Rectal smooth muscle tissue (tissue), 1 donor: Measurements from ENCODE around the gene NTPCR.

Source experiments
- H3K27ac ChIP-seq: one replicate; pipeline ENCODE4 v1.7.0; 2013; ENCODE audit warnings: low read depth, low read length, inconsistent platforms
- H3K27me3 ChIP-seq: one replicate; pipeline ENCODE4 v1.7.0; 2013; ENCODE audit warnings: low read length; ENCODE audit not compliant: control insufficient read depth, insufficient read depth
- H3K36me3 ChIP-seq: one replicate; pipeline ENCODE4 v1.7.0; 2013; ENCODE audit warnings: low read length; ENCODE audit not compliant: control insufficient read depth, insufficient read depth
- H3K4me1 ChIP-seq: one replicate; pipeline ENCODE4 v1.7.0; 2013; ENCODE audit warnings: low read length; ENCODE audit not compliant: control insufficient read depth, insufficient read depth
- H3K4me3 ChIP-seq: one replicate; pipeline ENCODE4 v1.7.0; 2013; ENCODE audit warnings: low read length
- H3K9ac ChIP-seq: one replicate; pipeline ENCODE4 v1.7.0; 2013; ENCODE audit warnings: low read length

Gene NTPCR

DNA sequence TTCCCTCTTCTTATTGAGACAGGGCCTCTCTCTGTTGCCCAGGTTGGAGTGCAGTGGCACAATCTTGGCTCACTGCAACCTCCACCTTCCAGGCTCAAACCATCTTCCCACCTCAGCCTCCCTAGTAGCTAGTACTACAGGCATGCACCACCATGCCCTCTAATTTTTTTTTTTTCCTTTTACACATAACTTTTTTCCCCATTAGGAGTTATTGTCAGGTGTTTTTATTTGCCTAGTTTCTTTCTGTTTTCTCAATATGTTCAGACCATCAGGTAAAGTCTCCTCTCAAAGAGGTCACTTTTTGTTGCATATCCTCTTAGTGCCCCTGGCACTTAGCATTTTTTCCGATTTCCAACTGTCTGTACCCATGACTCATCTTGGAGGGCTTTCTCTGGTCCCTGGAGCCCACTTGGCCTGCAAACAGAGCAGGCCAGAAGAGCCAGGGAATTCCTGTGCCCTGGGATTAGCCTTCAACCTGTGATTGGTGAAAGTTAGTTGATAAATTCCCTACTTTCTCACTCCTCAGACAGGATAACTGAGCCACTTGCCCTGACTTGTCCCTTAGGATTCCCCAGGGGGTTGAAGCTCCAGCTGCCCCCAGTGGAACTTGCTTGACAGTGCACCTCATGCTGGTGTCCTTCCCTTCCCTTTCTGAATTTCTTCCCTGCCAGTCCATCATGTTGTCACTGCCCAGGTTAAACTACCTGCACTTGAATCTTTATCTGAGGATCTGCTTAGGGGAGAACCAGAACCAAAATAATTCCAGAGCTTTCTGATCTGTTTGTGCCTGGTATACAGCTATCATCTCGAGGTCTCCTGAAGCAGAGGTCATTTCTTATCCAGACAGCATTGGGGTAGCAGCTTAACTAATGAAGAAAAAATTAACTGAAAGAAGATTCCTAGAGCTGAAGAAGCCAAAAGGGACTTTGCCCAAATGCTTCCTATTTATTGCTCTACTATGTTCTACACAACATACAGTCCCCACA, 2.4 kb downstream of the NTPCR start:
- H3K9ac ChIP-seq, result no peak overlapping the region

DNA sequence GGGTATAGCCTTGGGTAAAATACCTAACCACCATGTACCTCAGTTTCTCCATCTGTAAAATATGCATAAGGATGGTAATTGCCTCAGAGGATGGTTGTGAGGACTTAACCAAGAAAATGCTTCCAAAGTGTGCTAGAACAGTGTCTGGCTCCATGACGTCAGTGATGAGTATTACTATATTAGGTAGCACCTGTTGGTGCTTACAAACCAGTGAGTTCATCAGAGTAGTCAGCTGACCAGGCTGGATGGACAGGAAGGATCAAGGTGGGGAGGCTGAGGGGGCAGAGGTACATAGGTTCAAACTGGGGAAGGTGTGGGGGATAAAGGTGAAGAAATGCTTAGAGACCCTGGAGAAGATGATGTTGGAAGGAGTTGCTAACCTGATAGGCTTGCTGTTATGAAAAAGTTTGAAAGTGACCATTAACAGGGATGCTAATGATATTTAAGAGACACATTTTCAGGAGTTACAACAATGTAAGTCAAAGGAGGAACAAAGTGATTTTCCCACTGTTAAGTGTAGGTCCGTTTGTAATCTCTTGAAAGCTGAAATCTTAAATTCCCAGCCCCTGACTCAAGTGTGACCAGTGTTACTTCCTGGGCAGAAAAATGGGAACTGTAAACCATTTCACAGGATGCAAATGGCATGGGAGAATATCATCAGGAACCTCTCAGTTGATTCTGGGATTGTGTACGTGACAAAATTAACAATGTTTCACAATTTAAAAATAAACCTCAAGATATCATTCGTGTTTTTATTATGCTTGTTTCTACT, 4.4 kb downstream of the NTPCR start:
- H3K4me1 ChIP-seq, result peaks cover 9% of the 10 kb centered on the region
- H3K9ac ChIP-seq, result no peak overlapping the region
- H3K36me3 ChIP-seq, result peaks cover 11% of the 10 kb centered on the region
- H3K4me3 ChIP-seq, result no peak overlapping the region
- no peak overlapping the region for H3K27ac ChIP-seq
- H3K27me3 ChIP-seq, result no peaks in the 10 kb centered on the region

More for the DNA sequence above, 2.4 kb downstream of the NTPCR start:
- Histone ChIP-seq H3K36me3 (peaks cover 3% of the 10 kb centered on the region), H3K27ac (no peak overlapping the region), H3K27me3 (no peaks in the 10 kb centered on the region), H3K4me3 (peak overlapping the region; percentile 1), H3K4me1 (peaks cover 12% of the 10 kb centered on the region)

DNA sequence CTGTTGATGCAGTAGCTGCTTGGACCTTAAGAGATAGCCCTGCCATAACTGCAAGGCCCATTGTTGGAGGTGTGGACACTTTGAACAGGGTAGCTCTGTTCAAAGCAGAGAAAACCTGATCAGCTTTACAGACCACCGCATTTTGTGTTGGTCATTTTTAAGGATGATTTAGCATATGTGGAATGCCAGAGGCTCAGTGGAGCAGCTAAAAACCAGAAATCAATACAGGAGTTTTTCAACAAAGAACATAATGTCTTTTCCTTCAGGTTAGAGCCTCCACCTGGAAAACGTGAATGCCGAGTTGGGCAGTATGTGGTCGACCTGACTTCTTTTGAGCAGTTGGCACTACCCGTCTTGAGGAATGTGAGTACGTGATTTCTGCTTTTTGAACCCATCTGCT, 5.7 kb downstream of the NTPCR start:
- H3K27ac ChIP-seq, result no peak overlapping the region
- H3K4me3 ChIP-seq, result no peak overlapping the region
- no peaks in the 10 kb centered on the region for H3K27me3 ChIP-seq
- H3K4me1 ChIP-seq, result peaks cover 8% of the 10 kb centered on the region
- H3K36me3 ChIP-seq, result peaks cover 11% of the 10 kb centered on the region
- no peak overlapping the region for H3K9ac ChIP-seq

DNA sequence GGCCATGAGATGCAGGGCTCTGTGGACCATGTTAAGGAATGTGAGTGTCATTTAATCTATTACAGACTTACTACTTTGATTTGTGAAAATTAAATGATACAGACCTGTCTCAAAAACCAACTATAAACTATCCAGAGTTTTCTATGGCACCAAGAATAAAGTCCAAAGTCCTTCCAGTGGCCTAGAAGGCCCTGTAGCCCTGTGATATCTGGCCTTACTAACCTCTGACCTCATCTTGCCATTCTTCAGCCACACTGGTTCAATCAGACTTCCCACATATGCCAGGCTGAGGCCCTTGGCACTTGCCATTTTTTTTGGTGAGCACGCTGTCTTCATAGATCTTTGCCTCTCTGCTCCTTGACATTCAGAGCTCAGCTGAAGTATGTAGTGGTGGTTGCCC, 7.7 kb downstream of the NTPCR start:
- H3K36me3 ChIP-seq, result peaks cover 11% of the 10 kb centered on the region

DNA sequence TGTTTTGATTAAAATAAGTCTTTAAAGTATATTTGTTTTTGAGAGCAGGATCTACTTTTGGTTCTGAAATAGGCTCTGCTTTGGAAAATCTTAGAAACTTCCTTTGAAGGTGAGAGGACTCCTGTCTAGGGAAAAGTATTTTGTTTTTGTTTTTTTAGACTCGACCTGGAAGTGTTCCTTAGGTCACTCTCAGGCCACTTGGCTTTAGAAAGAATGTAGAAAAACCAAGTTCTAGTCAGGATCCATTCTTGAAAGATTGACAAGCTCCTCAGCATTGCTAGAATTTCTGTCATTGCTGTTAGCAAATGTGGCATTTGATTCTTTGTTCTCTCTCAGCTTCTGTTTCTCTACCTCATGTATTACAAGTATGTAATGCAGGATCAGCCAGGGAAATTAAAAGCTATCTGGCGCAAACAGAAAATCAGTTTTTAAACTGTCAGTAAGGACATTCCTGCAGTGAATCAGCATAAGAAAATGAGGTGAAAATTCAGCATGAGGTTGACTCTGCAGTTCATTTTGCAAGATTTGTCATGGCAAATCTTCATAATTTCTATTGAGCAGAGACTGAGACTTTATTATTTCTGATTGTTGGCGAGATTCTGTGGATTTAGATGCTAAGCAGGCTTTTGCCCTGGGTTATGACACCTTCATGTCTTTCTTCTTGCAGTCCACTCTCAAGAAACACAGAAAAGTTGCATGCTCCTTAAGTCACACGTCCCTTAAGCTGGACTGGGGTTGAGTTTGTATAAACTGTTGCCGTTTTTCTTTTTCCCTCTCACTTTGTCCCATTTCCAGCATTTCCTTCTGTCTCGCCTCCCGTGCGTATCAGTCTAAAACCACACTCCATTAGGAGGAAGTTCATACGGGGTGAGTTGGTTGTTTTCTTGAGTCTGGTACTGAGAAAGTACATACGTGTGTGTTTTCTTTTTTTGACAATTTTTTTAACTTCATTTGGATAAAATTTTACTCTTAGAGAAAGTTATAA, 12.6 kb downstream of the NTPCR start:
- Histone ChIP-seq H3K27ac (no peak overlapping the region), H3K4me1 (no peaks in the 10 kb centered on the region), H3K9ac (no peak overlapping the region), H3K27me3 (no peaks in the 10 kb centered on the region), H3K36me3 (peaks cover 5% of the 10 kb centered on the region), H3K4me3 (no peak overlapping the region)

More for the DNA sequence above, 7.7 kb downstream of the NTPCR start:
- H3K9ac ChIP-seq, result no peak overlapping the region
- no peak overlapping the region for H3K4me3 ChIP-seq
- H3K4me1 ChIP-seq, result no peaks in the 10 kb centered on the region
- no peak overlapping the region for H3K27ac ChIP-seq
- H3K27me3 ChIP-seq, result no peaks in the 10 kb centered on the region

DNA sequence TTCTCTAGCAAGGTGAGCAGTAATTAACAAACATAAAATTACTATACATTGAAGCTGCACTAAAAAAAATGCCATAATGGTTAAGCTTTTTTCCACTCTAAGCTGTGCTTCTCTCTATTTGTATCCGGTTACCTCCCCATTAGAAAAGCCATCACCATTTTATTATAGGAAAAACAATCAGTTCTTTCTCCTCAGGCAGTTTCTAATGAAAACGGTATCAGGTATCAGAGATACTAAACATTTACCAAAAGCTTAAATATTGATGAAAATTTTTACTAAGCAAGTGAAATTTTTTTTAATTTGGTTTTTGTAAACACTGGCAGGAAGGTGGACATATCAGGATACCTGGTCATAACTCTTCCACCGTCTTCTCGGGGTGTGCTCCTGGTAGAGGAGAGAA, 14.2 kb downstream of the NTPCR start:
- Histone ChIP-seq H3K27ac (no peak overlapping the region), H3K9ac (no peak overlapping the region), H3K4me3 (no peak overlapping the region), H3K36me3 (peaks cover 3% of the 10 kb centered on the region), H3K4me1 (no peaks in the 10 kb centered on the region), H3K27me3 (no peaks in the 10 kb centered on the region)

DNA sequence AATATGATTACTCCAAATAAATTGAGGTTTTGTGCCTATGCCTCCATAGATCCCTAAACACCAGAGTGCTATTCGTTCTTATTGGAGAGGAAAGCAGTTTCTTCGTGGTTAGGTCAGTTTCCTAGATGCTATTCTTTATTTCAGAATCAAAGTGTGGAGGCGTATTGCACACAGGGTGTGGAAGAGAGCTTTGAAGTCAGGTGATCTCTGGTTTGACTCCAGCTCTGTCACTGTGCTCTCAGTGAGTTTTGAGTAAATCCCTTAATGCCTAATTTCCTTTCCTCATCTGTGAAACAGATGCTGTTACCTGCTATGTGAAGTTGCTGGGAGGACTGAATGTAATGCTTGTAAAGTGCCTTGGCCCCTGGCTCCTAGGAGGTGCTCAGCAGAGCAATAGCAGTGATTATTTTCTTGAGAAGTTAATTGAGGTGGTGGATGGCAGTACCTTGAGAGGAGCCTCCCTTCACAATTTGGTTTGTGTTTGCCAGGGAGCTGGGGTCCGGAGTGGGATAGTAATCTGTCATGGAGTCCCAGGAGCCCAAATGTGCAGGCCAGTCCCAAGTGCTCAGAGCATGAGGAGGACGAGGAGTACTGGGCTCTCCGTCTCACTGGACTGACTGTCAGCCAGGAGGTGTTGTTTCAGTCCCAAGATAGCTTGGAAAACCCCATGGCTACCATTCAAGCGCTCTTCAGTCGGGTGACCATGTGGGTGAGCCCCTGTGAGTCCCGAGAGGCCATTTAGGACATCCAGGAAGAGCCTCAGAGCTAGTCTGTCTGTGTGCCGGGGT, 14.9 kb downstream of the NTPCR start:
- Histone ChIP-seq H3K4me3 (no peak overlapping the region), H3K27me3 (no peaks in the 10 kb centered on the region), H3K27ac (no peak overlapping the region), H3K36me3 (peaks cover 6% of the 10 kb centered on the region), H3K4me1 (no peaks in the 10 kb centered on the region), H3K9ac (no peak overlapping the region)

DNA sequence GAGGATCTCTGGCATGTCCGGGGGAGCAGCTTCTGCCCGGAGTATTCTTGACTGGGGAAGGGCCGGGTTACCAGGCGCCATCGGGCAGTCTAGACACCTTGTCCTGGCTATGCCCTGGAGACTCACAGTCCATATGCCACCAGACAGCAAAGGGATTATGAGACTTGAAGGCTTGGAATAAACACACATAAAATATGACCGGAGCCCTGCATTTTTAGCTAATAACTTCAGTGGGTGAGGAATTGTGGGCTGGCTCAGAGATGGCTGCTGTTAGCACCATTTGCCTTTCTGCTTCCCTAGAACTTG, 15.5 kb downstream of the NTPCR start:
- H3K9ac ChIP-seq, result no peak overlapping the region
- H3K27ac ChIP-seq, result no peak overlapping the region
- no peak overlapping the region for H3K4me3 ChIP-seq
- peaks cover 11% of the 10 kb centered on the region for H3K36me3 ChIP-seq
- H3K4me1 ChIP-seq, result no peaks in the 10 kb centered on the region
- no peaks in the 10 kb centered on the region for H3K27me3 ChIP-seq

DNA sequence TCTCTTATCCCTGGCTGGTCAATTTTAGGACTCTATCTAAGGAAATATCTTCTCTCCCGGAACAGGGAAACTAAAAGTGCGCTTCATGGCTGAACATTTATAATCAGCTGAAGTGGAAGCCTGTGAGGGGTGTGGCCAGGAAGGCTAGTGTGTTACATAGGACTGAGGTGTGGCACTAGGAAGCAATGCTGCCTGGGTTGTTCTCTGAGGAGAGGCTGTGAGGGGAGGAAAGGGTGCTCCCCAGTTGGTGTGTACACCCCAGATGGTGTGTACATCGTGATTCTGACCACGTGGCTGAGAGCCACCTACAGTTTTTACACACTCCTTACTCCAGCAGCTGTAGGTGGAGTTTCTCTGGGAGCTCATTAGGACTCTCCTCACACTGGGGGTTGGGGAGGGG, 16.3 kb downstream of the NTPCR start:
- no peak overlapping the region for H3K27ac ChIP-seq
- no peak overlapping the region for H3K4me3 ChIP-seq

DNA sequence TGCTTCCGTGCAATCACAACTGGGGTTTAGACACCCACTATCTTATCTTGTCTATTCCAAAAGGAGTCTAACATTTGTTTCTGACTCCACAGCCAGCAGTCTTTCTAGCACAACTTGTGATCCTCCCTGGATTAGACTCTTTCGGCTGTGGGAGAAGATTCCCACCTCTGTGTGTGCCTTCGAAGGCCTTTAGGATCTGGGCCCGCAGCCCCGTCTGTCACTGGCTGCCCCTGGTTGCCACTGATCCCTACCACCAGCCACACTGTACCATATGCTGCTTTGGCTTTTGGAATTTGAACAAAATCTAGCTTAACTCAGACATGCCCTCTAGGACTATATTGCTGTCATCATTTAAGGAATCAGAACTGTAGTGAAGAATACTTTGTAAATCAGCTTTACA, 18.0 kb downstream of the NTPCR start:
- no peaks in the 10 kb centered on the region for H3K27me3 ChIP-seq
- H3K9ac ChIP-seq, result no peak overlapping the region
- peaks cover 27% of the 10 kb centered on the region for H3K36me3 ChIP-seq
- no peak overlapping the region for H3K27ac ChIP-seq
- H3K4me3 ChIP-seq, result no peak overlapping the region
- H3K4me1 ChIP-seq, result no peaks in the 10 kb centered on the region

More for the DNA sequence above, 16.3 kb downstream of the NTPCR start:
- Histone ChIP-seq H3K27me3 (no peaks in the 10 kb centered on the region), H3K36me3 (peaks cover 14% of the 10 kb centered on the region), H3K9ac (no peak overlapping the region), H3K4me1 (no peaks in the 10 kb centered on the region)

DNA sequence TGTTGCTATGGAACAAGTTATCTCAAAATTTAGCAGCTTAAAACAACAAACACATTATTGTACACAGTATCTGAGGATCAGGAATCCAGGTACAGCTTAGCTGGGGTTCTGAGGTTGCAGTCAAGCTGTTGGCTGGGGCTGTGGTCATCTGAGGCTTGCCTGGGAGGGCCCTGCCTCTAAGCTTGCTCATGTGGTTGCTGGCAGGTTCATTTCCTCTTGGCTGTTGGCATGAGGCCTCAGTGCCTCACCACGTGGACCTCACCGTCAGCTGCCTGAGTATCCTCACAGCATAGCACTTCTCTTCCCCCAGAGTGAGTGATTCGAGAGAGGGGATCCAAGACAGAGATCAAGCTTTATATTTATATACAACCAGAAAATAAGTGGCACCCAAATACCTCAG, 18.6 kb downstream of the NTPCR start:
- H3K9ac ChIP-seq, result no peak overlapping the region
- no peaks in the 10 kb centered on the region for H3K4me1 ChIP-seq
- H3K36me3 ChIP-seq, result peaks cover 27% of the 10 kb centered on the region
- H3K27me3 ChIP-seq, result no peaks in the 10 kb centered on the region
- no peak overlapping the region for H3K27ac ChIP-seq
- H3K4me3 ChIP-seq, result no peak overlapping the region
